AG04450 (cell line): ENCODE results near the gene HM13. TPM values are rescaled to one million over a fixed set of nuclear protein-coding genes. Genes with fewer than 3 reads are reported as not detected.
A peak's percentile ranks its signal among the peaks of the same experiment; 100 is the strongest.

ENCODE experiments used
- CTCF ChIA-PET: fragments of 300-600, 350-600 bp; formaldehyde crosslinking; extraction: SDS; loops from one replicate; lab custom pipeline; 2022; ENCODE audit warnings: antibody characterized with exemption, inconsistent platforms; lab: Charles Lee
- POLR2A ChIA-PET: fragments of 350-600 bp; formaldehyde crosslinking; extraction: SDS; loops from one replicate; lab custom pipeline; 2021; ENCODE audit warnings: antibody characterized with exemption, inconsistent platforms; lab: Yijun Ruan, JAX
- DNase-seq: peaks from one replicate; pipeline ENCODE4 v3.0.0-alpha.2; 2011; ENCODE audit warnings: low read depth, low spot score
- H3K27ac ChIP-seq: one replicate; pipeline ENCODE4 v1.5.1; 2012; ENCODE audit warnings: low read depth, low read length, control low read depth
- H3K27me3 ChIP-seq: one replicate; pipeline ENCODE4 v1.6.0; 2012; ENCODE audit warnings: low read length; ENCODE audit not compliant: control insufficient read depth, insufficient read depth
- H3K4me3 ChIP-seq: 2 replicates; pipeline ENCODE4 v1.5.1; 2011; ENCODE audit warnings: mild to moderate bottlenecking, low read depth, low read length, control low read depth
- H3K9me3 ChIP-seq: 2 replicates; pipeline ENCODE4 v1.5.1; 2012; ENCODE audit warnings: low read length; ENCODE audit not compliant: control insufficient read depth, insufficient read depth
- polyA plus RNA-seq: library from polyadenylated mRNA; depleted of rRNA; stranded (reverse); fragments of >200 nt; gene quantifications from 2 replicates; pipeline ENCODE4 v1.2.3, GENCODE V29; 2011
- TF ChIP-seq, protein P1 (sequence below): IDR thresholded peaks from 2 replicates; pipeline ENCODE4 v1.5.1; 2011; ENCODE audit warnings: low read depth, low read length, control low read depth, inconsistent platforms

The HM13 gene
- polyA plus RNA-seq, 1 experiment, result 167 TPM

DNA sequence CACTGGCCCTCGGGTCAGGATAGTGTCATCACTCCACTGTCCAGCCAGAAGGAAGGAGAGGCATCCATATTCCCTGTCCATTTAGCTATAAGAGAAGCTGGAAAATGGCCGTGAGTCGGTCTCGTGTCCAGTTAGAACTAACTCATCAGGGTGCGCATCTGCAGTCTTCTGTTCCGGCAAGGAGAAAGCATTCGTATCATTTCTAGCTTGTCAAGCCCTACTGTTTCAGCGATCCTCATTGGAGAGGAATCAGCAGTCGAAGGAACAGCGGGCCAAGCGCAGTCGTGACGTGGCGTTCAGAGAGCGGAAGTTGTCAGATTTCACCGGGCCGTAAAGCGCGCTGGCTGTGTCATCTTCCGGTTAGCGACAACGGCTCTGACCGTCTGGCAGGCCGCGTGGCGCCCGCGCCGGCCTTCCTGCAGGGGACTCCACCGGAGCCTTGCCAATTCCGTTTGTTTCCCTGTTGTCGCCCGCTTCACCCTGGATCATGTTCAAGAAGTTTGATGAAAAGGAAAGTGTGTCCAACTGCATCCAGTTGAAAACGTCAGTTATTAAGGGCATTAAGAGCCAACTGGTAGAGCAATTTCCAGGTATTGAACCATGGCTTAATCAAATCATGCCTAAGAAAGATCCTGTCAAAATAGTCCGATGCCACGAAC, 32.9 kb downstream of the HM13 start:
- Histone ChIP-seq H3K27ac (peak overlapping the region; percentile 90), H3K4me3 (peak overlapping the region; percentile 49), H3K9me3 (no peaks in the 10 kb centered on the region; the same call in 1 of the 2 replicates), H3K27me3 (no peaks in the 10 kb centered on the region)
- TF ChIP-seq, protein P1, sequence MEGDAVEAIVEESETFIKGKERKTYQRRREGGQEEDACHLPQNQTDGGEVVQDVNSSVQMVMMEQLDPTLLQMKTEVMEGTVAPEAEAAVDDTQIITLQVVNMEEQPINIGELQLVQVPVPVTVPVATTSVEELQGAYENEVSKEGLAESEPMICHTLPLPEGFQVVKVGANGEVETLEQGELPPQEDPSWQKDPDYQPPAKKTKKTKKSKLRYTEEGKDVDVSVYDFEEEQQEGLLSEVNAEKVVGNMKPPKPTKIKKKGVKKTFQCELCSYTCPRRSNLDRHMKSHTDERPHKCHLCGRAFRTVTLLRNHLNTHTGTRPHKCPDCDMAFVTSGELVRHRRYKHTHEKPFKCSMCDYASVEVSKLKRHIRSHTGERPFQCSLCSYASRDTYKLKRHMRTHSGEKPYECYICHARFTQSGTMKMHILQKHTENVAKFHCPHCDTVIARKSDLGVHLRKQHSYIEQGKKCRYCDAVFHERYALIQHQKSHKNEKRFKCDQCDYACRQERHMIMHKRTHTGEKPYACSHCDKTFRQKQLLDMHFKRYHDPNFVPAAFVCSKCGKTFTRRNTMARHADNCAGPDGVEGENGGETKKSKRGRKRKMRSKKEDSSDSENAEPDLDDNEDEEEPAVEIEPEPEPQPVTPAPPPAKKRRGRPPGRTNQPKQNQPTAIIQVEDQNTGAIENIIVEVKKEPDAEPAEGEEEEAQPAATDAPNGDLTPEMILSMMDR, result no peak
- ChIA-PET POLR2A (interaction anchor here (1.0 kb wide), 1 partner anchor 13 kb away, joined by 8 read pairs; no protein-coding TSS in a partner anchor), CTCF (interaction anchor here (0.9 to 9.4 kb wide), 4 partner anchors 11 to 65 kb away, joined by 5 to 95 read pairs (median 10); partner anchors contain the start of gene HM13)
- peak; percentile 65 for DNase-seq

GRCh38 chr20:31547720-31548298, 33.6 kb downstream of the HM13 start:
- DNase-seq, result no peak
- TF ChIP-seq, protein P1, result no peak
- Histone ChIP-seq H3K4me3 (peak overlapping the region; percentile 49), H3K27ac (peak overlapping the region; percentile 31), H3K27me3 (no peaks in the 10 kb centered on the region), H3K9me3 (no peaks in the 10 kb centered on the region; the same call in 1 of the 2 replicates)
- ChIA-PET POLR2A (interaction anchor here (2.2 kb wide), 1 partner anchor 13 kb away, joined by 6 read pairs; no protein-coding TSS in a partner anchor), CTCF (interaction anchor here (1.1 to 9.4 kb wide), 4 partner anchors 11 to 65 kb away, joined by 5 to 95 read pairs (median 10); no protein-coding TSS in a partner anchor)

DNA sequence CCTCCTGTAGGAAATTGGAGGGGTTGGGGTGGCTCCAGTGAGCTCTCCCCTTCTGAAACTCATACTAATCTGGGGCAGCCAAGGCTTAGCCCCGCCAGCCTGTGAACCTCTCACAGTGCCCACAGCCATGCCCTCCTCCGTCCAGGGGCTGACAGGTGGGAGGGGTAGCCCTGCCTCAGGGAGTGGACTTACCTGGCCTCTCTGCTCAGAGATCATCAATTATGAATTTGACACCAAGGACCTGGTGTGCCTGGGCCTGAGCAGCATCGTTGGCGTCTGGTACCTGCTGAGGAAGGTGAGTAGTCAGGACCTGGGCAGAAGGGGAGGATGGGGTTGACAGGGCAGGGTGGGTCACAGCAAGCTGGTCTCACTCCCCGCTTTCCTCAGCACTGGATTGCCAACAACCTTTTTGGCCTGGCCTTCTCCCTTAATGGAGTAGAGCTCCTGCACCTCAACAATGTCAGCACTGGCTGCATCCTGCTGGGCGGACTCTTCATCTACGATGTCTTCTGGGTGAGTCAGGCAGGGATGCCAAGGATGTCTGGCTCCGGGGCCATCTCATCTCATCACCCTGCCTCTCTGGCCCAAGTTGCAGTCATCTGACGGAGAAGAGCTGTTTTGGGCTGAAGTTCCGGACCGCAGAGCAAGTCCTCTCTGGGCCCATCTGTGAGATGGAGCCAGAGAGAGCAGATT, 34.7 kb downstream of the HM13 start:
- Histone ChIP-seq H3K4me3 (no peak overlapping the region), H3K9me3 (no peaks in the 10 kb centered on the region; the same call in 1 of the 2 replicates), H3K27ac (no peak overlapping the region), H3K27me3 (no peaks in the 10 kb centered on the region)
- POLR2A ChIA-PET, result interaction anchor here (0.6 to 2.2 kb wide), 2 partner anchors 11 to 17 kb away, joined by 3 to 6 read pairs; no protein-coding TSS in a partner anchor
- DNase-seq, result no peak
- TF ChIP-seq, protein P1, result no peak
- CTCF ChIA-PET, result interaction anchor here (1.1 to 9.4 kb wide), 3 partner anchors 9 to 64 kb away, joined by 5 to 95 read pairs (median 5); no protein-coding TSS in a partner anchor

- no peak for DNase-seq
- Histone ChIP-seq H3K4me3 (no peak overlapping the region), H3K9me3 (no peaks in the 10 kb centered on the region; the same call in 1 of the 2 replicates), H3K27me3 (no peaks in the 10 kb centered on the region), H3K27ac (no peak overlapping the region)
- TF ChIP-seq, protein P1, result no peak
- ChIA-PET POLR2A (interaction anchor here (0.6 to 2.2 kb wide), 2 partner anchors 11 to 18 kb away, joined by 3 to 6 read pairs; no protein-coding TSS in a partner anchor), CTCF (interaction anchor here (1.5 to 9.4 kb wide), 2 partner anchors 9 to 63 kb away, joined by 5 to 95 read pairs; no protein-coding TSS in a partner anchor)
Observed at GRCh38 chr20:31549513-31549880, 35.3 kb downstream of the HM13 start.
